HepG2 (cell line): ENCODE results near the gene METTL4.

ENCODE experiments used
- FOXK2 ChIP-seq: fragments of 450-650 bp; IDR thresholded peaks from 2 replicates; pipeline ENCODE4 v1.6.1; 2016
- TF ChIP-seq, protein P1 (sequence below): IDR thresholded peaks from 2 replicates; pipeline ENCODE4 v1.6.1; 2012; ENCODE audit warnings: inconsistent platforms
- TF ChIP-seq, protein P2 (sequence below): sonication (generic); formaldehyde crosslinking; IDR thresholded peaks from 2 replicates; pipeline ENCODE4 v1.5.0; 2020; ENCODE audit warnings: mild to moderate bottlenecking, missing genetic modification reagents, moderate library complexity

DNA sequence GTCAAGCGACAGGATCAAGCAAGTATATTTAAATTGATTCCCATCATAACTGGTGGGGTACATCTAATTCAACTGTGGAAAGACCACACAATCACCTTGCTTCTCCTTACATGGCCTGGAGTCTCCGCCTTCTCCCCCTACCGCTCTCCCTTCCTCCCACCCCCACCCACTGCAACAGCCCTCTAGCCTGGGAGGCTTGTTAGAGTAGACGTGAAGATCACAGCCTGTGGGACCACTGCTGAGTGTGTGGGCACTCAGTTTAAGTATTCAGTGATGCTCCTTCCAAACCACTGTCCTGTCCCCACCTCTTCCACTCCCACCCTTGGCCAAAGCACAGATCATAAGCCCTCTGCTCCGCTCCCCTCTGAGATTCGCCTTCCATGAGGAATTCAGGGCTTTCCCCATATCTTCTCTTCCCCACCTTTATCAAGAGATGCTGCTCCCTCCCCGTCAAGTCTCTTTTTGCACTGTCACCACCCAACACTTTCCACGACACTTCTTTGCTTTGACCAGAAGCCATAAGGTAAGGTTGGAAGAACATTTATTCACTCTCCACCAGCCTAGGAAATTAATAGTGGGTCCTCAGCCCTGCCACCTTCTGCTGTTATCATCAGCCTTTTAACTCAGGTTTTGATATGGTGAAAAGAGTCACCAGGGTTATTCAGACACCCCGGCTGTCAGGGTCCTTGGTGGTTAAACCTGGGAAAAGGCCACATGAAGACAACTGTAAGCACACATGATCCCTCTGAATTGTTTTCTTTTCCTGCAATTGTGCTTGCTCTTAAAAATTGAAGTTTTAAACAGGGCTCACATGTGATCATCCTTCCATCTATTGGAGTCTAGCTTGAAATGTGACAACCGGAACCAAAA, 1.7 kb downstream of the METTL4 start:
- TF ChIP-seq, protein P1, sequence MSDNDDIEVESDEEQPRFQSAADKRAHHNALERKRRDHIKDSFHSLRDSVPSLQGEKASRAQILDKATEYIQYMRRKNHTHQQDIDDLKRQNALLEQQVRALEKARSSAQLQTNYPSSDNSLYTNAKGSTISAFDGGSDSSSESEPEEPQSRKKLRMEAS: no peak
- no peak for TF ChIP-seq FOXK2
- TF ChIP-seq, protein P2, sequence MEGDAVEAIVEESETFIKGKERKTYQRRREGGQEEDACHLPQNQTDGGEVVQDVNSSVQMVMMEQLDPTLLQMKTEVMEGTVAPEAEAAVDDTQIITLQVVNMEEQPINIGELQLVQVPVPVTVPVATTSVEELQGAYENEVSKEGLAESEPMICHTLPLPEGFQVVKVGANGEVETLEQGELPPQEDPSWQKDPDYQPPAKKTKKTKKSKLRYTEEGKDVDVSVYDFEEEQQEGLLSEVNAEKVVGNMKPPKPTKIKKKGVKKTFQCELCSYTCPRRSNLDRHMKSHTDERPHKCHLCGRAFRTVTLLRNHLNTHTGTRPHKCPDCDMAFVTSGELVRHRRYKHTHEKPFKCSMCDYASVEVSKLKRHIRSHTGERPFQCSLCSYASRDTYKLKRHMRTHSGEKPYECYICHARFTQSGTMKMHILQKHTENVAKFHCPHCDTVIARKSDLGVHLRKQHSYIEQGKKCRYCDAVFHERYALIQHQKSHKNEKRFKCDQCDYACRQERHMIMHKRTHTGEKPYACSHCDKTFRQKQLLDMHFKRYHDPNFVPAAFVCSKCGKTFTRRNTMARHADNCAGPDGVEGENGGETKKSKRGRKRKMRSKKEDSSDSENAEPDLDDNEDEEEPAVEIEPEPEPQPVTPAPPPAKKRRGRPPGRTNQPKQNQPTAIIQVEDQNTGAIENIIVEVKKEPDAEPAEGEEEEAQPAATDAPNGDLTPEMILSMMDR: no peak
